ENCODE results near the gene GLS2.

GRCh38 chr12:56510786-56511185 lies 22.8 kb upstream of the GLS2 start:
- TF ChIP-seq CTCF (IDR thresholded peaks at IDR 0.05) (no peak), POLR2A (IDR thresholded peaks at IDR 0.05) (no peak)

Measured in adrenal gland (tissue), 5 donors.